HUES64 (cell line): ENCODE measurements around the gene NCBP2.

Source experiments
- H3K27ac ChIP-seq: 2 replicates; pipeline ENCODE4 v1.7.0; 2013; ENCODE audit warnings: low read depth, low read length, inconsistent platforms
- H3K27me3 ChIP-seq: 2 replicates; pipeline ENCODE4 v1.6.1; 2013; ENCODE audit warnings: mild to moderate bottlenecking, low read length; ENCODE audit not compliant: insufficient read depth
- H3K36me3 ChIP-seq: 2 replicates; pipeline ENCODE4 v1.6.1; 2013; ENCODE audit warnings: mild to moderate bottlenecking, low read length; ENCODE audit not compliant: insufficient read depth
- H3K4me1 ChIP-seq: 2 replicates; pipeline ENCODE4 v1.6.1; 2013; ENCODE audit warnings: mild to moderate bottlenecking, low read length, moderate library complexity; ENCODE audit not compliant: insufficient read depth
- H3K4me3 ChIP-seq: 2 replicates; pipeline ENCODE4 v1.5.1; 2013; ENCODE audit warnings: mild to moderate bottlenecking, low read length, moderate library complexity
- H3K9ac ChIP-seq: 2 replicates; pipeline ENCODE4 v1.6.1; 2013; ENCODE audit warnings: mild to moderate bottlenecking, low read depth, low read length
- H3K9me3 ChIP-seq: 2 replicates; pipeline ENCODE4 v1.6.1; 2013; ENCODE audit warnings: low read depth, low read length; ENCODE audit not compliant: insufficient read depth
- WGBS: fragments of 150-250, 120-280 bp; methylation state at CpG from one replicate; pipeline ENCODE4 v1.1.7; 2013; ENCODE audit warnings: missing lambda C conversion rate; 5-methylcytosine and 5-hydroxymethylcytosine counted together

The NCBP2 gene

GRCh38 chr3:196967412-196968232, 25.3 kb upstream of the NCBP2 start:
- Histone ChIP-seq H3K4me3 (peak overlapping the region; percentile 52), H3K27ac (no peak overlapping the region), H3K4me1 (peaks cover 8% of the 10 kb centered on the region; the same call in 1 of the 2 replicates), H3K27me3 (peaks cover 87% of the 10 kb centered on the region), H3K9ac (no peak overlapping the region), H3K9me3 (peaks cover 7% of the 10 kb centered on the region; the same call in 1 of the 2 replicates), H3K36me3 (no peaks in the 10 kb centered on the region)
- WGBS, result 17% methylated on average over 35 of the region's 35 CpGs

GRCh38 chr3:196966526-196967401, 24.4 kb upstream of the NCBP2 start:
- no peak overlapping the region for H3K27ac ChIP-seq
- H3K9me3 ChIP-seq, result peaks cover 5% of the 10 kb centered on the region; the same call in 1 of the 2 replicates
- peak overlapping the region; percentile 52 for H3K4me3 ChIP-seq
- H3K9ac ChIP-seq, result no peak overlapping the region
- peaks cover 95% of the 10 kb centered on the region for H3K27me3 ChIP-seq
- H3K36me3 ChIP-seq, result no peaks in the 10 kb centered on the region
- WGBS, result 11% methylated on average over 47 of the region's 47 CpGs
- peaks cover 8% of the 10 kb centered on the region; the same call in 1 of the 2 replicates for H3K4me1 ChIP-seq

GRCh38 chr3:196965804-196966173, 23.5 kb upstream of the NCBP2 start:
- Histone ChIP-seq H3K9ac (no peak overlapping the region), H3K9me3 (no peaks in the 10 kb centered on the region), H3K4me3 (no peak overlapping the region), H3K27ac (no peak overlapping the region), H3K4me1 (peaks cover 8% of the 10 kb centered on the region; the same call in 1 of the 2 replicates), H3K36me3 (no peaks in the 10 kb centered on the region), H3K27me3 (peaks cover 95% of the 10 kb centered on the region)
- 84% methylated on average over 10 of the region's 10 CpGs for WGBS

- H3K9ac ChIP-seq, result no peak overlapping the region
- no peak overlapping the region for H3K4me3 ChIP-seq
- peaks cover 8% of the 10 kb centered on the region; the same call in 1 of the 2 replicates for H3K4me1 ChIP-seq
- peaks cover 93% of the 10 kb centered on the region for H3K27me3 ChIP-seq
- no peaks in the 10 kb centered on the region for H3K9me3 ChIP-seq
- WGBS, result 80% methylated on average over 11 of the region's 11 CpGs
- H3K27ac ChIP-seq, result no peak overlapping the region
- H3K36me3 ChIP-seq, result no peaks in the 10 kb centered on the region
Observed at GRCh38 chr3:196965112-196965803, 22.9 kb upstream of the NCBP2 start.

- peaks cover 87% of the 10 kb centered on the region for H3K27me3 ChIP-seq
- no peak overlapping the region for H3K27ac ChIP-seq
- no peaks in the 10 kb centered on the region for H3K9me3 ChIP-seq
- H3K4me3 ChIP-seq, result no peak overlapping the region
- 58% methylated on average over 2 of the region's 2 CpGs for WGBS
- no peak overlapping the region for H3K9ac ChIP-seq
- peaks cover 8% of the 10 kb centered on the region; the same call in 1 of the 2 replicates for H3K4me1 ChIP-seq
- no peaks in the 10 kb centered on the region for H3K36me3 ChIP-seq
Observed at GRCh38 chr3:196963631-196963953, 21.3 kb upstream of the NCBP2 start.

DNA sequence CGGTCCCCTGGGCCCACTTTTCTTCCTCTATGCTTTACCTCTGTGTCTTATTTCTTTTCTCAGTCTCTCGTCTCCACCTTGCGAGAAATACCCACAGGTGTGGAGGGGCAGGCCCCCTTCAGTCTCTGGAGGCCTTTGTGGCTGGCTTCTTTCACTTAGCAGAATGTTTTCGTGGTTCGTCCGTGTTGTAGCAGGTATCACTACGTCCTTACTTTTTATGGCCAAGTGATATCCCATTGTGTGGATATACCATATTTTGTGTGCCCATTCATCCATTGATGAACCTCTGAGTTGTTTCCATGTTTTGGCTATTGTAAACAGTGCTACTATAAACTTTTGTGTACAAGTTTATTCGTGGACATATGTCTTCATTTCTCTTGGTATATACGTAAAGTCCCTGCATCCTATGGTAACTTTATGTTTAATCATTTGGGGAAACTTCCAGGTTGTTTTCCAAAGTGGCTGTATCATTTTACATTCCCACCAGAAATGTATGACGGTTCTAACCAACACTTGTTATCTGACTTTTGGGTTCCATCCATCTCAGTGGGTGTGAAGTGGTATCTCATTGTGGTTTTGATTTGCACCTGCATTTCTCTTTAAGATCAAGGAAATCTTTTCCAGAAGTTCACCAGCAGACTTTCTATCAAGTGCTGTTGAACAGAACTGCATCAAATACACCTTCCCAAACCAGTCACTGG, 20.8 kb upstream of the NCBP2 start:
- H3K27ac ChIP-seq, result no peak overlapping the region
- no peaks in the 10 kb centered on the region for H3K9me3 ChIP-seq
- WGBS, result 91% methylated on average over 10 of the region's 10 CpGs
- no peaks in the 10 kb centered on the region for H3K36me3 ChIP-seq
- H3K9ac ChIP-seq, result no peak overlapping the region
- peaks cover 8% of the 10 kb centered on the region; the same call in 1 of the 2 replicates for H3K4me1 ChIP-seq
- H3K4me3 ChIP-seq, result no peak overlapping the region
- peaks cover 81% of the 10 kb centered on the region for H3K27me3 ChIP-seq

DNA sequence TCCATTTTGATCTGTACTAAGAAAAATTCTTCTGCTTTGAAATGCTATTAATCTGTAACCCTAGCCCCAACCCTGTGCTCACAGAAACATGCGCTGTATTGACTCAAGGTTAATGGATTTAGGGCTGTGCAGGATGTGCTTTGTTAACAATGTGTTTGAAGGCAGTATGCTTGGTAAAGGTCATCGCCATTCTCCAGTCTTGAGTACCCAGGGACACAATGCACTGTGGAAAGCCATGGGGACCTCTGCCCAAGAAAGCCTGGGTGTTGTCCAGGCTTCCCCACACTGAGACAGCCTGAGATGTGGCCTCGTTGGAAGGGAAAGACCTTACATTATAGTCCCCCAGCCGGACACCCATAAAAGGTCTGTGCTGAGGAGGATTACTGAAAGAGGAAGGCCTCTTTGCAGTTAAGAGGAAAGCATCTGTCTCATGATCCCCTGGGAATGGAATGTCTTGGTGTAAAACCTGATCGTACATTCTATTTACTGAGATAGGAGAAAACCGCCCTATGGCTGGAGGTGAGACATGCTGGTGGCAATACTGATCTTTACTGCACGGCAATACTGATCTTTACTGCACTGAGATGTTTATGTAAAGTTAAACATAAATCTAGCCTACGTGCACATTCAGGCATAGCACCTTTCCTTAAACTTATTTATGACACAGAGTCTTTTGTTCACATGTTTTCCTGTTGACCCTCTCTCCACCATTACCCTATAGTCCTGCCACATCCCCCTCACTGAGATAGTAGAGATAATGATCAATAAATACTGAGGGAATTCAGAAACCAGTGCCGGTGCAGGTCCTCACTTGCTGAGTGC, 20.0 kb upstream of the NCBP2 start:
- no peaks in the 10 kb centered on the region for H3K36me3 ChIP-seq
- H3K9me3 ChIP-seq, result no peaks in the 10 kb centered on the region
- peaks cover under 1% of the 10 kb centered on the region; the same call in 1 of the 2 replicates for H3K4me1 ChIP-seq
- 91% methylated on average over 9 of the region's 9 CpGs for WGBS
- no peak overlapping the region for H3K9ac ChIP-seq
- H3K27ac ChIP-seq, result no peak overlapping the region
- H3K27me3 ChIP-seq, result peaks cover 74% of the 10 kb centered on the region
- no peak overlapping the region for H3K4me3 ChIP-seq

- Histone ChIP-seq H3K9ac (no peak overlapping the region), H3K9me3 (no peaks in the 10 kb centered on the region), H3K36me3 (no peaks in the 10 kb centered on the region), H3K27me3 (peaks cover 17% of the 10 kb centered on the region), H3K27ac (no peak overlapping the region), H3K4me1 (no peaks in the 10 kb centered on the region), H3K4me3 (no peak overlapping the region)
- WGBS, result 81% methylated on average over 7 of the region's 7 CpGs
Observed at GRCh38 chr3:196954832-196955231, 12.5 kb upstream of the NCBP2 start.

DNA sequence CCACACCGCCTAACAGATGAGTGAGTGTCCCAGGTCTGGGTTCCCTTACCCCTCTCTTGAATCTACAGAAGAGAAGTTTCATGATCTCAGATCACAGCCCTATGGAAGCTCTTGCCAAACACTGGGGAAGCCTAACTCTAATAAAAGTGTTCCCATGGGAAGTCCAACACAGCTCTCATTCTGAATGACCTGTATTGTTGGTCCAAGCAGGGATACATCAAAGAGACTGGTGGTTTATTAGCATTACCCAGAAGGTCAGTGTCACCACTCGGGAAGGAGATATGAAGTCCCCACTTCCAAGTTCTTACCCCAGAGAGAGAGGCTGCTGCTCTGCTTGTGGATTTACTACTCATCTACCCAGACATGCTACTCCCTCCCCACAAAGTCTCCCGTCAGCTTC, 9.0 kb upstream of the NCBP2 start:
- Histone ChIP-seq H3K27ac (no peak overlapping the region), H3K4me1 (no peaks in the 10 kb centered on the region), H3K9ac (no peak overlapping the region), H3K4me3 (no peak overlapping the region), H3K9me3 (no peaks in the 10 kb centered on the region), H3K36me3 (no peaks in the 10 kb centered on the region), H3K27me3 (peaks cover 7% of the 10 kb centered on the region)
- WGBS, result 92% methylated on average over 3 of the region's 3 CpGs

- Histone ChIP-seq H3K4me3 (no peak overlapping the region), H3K9ac (no peak overlapping the region), H3K4me1 (no peaks in the 10 kb centered on the region), H3K36me3 (no peaks in the 10 kb centered on the region), H3K9me3 (no peaks in the 10 kb centered on the region), H3K27me3 (peaks cover 7% of the 10 kb centered on the region), H3K27ac (no peak overlapping the region)
- 93% methylated on average over 6 of the region's 6 CpGs for WGBS
Observed at GRCh38 chr3:196949750-196950149, 7.4 kb upstream of the NCBP2 start.
